SW 1271 (cell line): ENCODE measurements around the gene OLIG1.

ENCODE experiments used
- DNase-seq, 2 experiments: peaks; one replicate each; lab custom pipeline; 2025; lab: John Stamatoyannopoulos, UW

Gene OLIG1

GRCh38 chr21:33063907-33064622 lies 5.9 kb upstream of the OLIG1 start:
- DNase-seq = no peak

GRCh38 chr21:33064623-33065390 lies 5.1 kb upstream of the OLIG1 start:
- DNase-seq = no peak

GRCh38 chr21:33067043-33067442 lies 2.9 kb upstream of the OLIG1 start:
- no peak for DNase-seq

GRCh38 chr21:33067457-33067856 lies 2.5 kb upstream of the OLIG1 start:
- DNase-seq = no peak

- no peak for DNase-seq
Observed at GRCh38 chr21:33069243-33069642, 698 bp upstream of the OLIG1 start.

GRCh38 chr21:33069645-33069993 lies 322 bp upstream of the OLIG1 start:
- no peak for DNase-seq

- no peak for DNase-seq
Observed at GRCh38 chr21:33070744-33070997, 730 bp downstream of the OLIG1 start.

- DNase-seq = no peak
Observed at GRCh38 chr21:33070998-33071769, 1.2 kb downstream of the OLIG1 start.

GRCh38 chr21:33071770-33072306 lies 1.9 kb downstream of the OLIG1 start:
- DNase-seq = no peak

GRCh38 chr21:33073636-33074035 lies 3.7 kb downstream of the OLIG1 start:
- no peak for DNase-seq

- no peak for DNase-seq
Observed at GRCh38 chr21:33075128-33075527, 5.2 kb downstream of the OLIG1 start.

GRCh38 chr21:33075596-33076195 lies 5.8 kb downstream of the OLIG1 start:
- DNase-seq = no peak

- DNase-seq = no peak
Observed at GRCh38 chr21:33076600-33077329, 6.8 kb downstream of the OLIG1 start.

GRCh38 chr21:33078907-33079582 lies 9.1 kb downstream of the OLIG1 start:
- no peak for DNase-seq

GRCh38 chr21:33080376-33080775 lies 10.4 kb downstream of the OLIG1 start:
- no peak for DNase-seq

- no peak for DNase-seq
Observed at GRCh38 chr21:33080776-33081175, 10.8 kb downstream of the OLIG1 start.

GRCh38 chr21:33088384-33088783 lies 18.4 kb downstream of the OLIG1 start:
- no peak for DNase-seq

- no peak for DNase-seq
Observed at GRCh38 chr21:33089395-33090119, 19.6 kb downstream of the OLIG1 start.

- no peak for DNase-seq
Observed at GRCh38 chr21:33096426-33096825, 26.5 kb downstream of the OLIG1 start.

- DNase-seq = no peak
Observed at GRCh38 chr21:33099131-33099530, 29.2 kb downstream of the OLIG1 start.
